NCI-H345 treated with DMSO at 0.1 percent for 48 hours (cell line): ENCODE results near the gene ZNF296.

ENCODE experiments used
- DNase-seq: peaks from one replicate; lab custom pipeline; 2025; ENCODE audit not compliant: unreplicated experiment; lab: John Stamatoyannopoulos, UW

Gene ZNF296

GRCh38 chr19:45027371-45027770 is 48.9 kb downstream of the ZNF296 start:
- DNase-seq = no peak

DNA sequence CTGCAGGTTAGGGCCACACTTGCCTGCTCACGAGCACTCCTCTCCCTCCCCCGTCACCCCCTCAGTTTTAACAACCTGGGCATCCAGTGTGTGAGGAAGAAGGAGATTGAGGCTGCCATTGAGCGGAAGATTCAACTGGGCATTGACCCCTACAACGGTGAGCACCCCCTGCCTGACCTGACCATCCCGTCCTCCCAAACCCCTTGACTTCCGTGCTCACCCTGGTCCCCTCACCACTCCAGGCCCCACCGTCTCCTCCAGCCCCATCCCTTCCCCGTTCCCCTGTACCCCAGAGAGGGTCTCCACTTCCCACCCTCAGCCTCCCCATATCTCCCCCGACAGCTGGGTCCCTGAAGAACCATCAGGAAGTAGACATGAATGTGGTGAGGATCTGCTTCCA is 51.0 kb downstream of the ZNF296 start:
- DNase-seq = no peak

GRCh38 chr19:45023048-45023447 is 53.2 kb downstream of the ZNF296 start:
- no peak for DNase-seq

DNA sequence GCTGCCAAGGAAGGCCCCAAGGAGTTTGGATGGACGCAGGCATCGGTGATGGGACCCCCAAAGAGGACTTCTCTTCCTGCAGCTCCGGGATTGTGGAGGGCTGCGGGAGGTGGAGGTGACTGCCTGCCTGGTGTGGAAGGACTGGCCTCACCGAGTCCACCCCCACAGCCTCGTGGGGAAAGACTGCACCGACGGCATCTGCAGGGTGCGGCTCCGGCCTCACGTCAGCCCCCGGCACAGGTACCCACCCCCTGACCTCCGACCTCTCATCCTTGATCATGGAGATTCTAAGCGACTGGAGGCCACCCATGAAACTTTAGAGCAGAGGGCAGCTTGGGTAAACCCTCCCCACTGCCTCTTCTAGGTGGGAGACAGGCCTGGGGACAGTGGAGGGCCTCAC is 54.3 kb downstream of the ZNF296 start:
- no peak for DNase-seq
